ENCODE data around the gene ARL5A.

Gene ARL5A

DNA sequence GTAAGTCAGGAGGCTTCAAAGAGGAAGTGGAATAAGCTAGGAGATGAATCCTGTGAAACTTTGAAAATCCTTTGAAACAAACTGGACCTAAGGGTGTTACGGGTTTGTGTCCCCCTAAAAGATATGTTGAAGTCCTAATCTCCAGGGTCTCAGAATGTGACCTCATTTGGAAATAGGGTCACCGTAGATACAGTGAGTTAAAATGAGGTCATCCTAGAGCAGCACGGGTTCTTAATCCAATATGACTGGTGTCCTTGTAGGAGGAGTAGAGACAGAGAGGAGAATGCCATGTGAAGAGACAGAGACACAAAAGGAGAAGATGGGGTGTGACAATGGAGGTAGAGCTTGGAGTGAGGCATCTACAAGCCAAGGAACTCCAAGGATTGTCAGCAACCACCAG is 67.0 kb downstream of the ARL5A start:
- H3K27me3 ChIP-seq, result no peaks in the 10 kb centered on the region
- H3K9me3 ChIP-seq, result no peaks in the 10 kb centered on the region
- H3K36me3 ChIP-seq, result no peaks in the 10 kb centered on the region
- no peak for TF ChIP-seq Cebpa-rat (IDR thresholded peaks at IDR 0.05)
- H3K4me3 ChIP-seq, result no peak overlapping the region
- no peak overlapping the region for H3K4me2 ChIP-seq
- H3K9ac ChIP-seq, result no peak overlapping the region
- H3K4me1 ChIP-seq, result peaks cover 38% of the 10 kb centered on the region
- H3K27ac ChIP-seq, result no peak overlapping the region
- H4K20me1 ChIP-seq, result no peaks in the 10 kb centered on the region

DNA sequence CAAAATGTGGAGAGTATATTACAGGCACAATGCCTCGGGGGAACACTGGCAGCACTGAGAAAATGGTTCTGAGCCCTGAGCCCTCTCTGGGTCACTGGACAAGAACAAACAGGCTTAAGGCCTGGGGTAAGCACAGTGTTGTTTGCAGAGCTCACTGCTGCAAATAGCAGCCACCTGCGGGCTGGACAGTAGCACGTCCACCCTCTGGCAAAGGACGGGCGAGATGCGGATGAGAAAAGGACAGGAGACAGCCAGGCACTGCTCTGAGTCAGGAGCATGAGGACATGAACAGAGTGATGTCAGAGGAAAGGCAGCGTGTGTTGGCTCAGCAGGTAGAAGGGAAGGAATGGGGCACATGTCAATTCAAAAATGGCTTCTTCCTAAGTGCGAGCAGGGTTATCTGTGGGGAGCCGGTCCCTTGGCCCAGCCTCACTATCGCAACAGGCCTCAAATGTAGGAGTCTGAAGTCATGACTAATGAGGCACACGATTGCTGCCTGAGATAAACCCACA is 68.0 kb downstream of the ARL5A start:
- no peak overlapping the region for H3K27ac ChIP-seq
- no peaks in the 10 kb centered on the region for H3K36me3 ChIP-seq
- H3K4me2 ChIP-seq, result no peak overlapping the region
- peaks cover 28% of the 10 kb centered on the region for H3K4me1 ChIP-seq
- no peaks in the 10 kb centered on the region for H4K20me1 ChIP-seq
- no peak for TF ChIP-seq Cebpa-rat (IDR thresholded peaks at IDR 0.05)
- H3K27me3 ChIP-seq, result no peaks in the 10 kb centered on the region
- H3K9ac ChIP-seq, result no peak overlapping the region
- no peaks in the 10 kb centered on the region for H3K9me3 ChIP-seq
- no peak overlapping the region for H3K4me3 ChIP-seq

DNA sequence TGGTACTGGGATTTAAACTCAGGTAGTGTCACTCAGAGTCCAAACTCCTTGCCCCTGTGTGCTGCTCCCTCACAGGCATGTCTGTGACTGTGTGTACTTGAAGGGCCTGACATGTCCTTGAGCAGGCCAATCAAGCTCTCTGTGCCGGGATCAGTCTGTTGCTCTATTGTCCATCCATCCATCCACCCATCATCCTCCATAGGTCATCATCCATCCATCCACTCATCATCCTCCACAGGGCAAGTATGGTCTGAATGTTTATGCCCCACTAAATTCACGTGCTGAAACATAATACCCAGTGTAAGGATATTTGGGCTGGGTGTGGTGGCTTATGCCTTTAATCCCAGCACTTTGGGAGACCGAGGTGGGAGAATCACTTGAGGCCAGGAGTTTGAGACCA is 69.5 kb downstream of the ARL5A start:
- H3K9me3 ChIP-seq, result no peaks in the 10 kb centered on the region
- no peak overlapping the region for H3K4me2 ChIP-seq
- no peaks in the 10 kb centered on the region for H3K36me3 ChIP-seq
- TF ChIP-seq Cebpa-rat (IDR thresholded peaks at IDR 0.05), result no peak
- H3K9ac ChIP-seq, result no peak overlapping the region
- no peaks in the 10 kb centered on the region for H4K20me1 ChIP-seq
- H3K27ac ChIP-seq, result no peak overlapping the region
- no peak overlapping the region for H3K4me3 ChIP-seq
- peaks cover 16% of the 10 kb centered on the region for H3K4me1 ChIP-seq
- no peaks in the 10 kb centered on the region for H3K27me3 ChIP-seq

- Histone ChIP-seq H3K36me3 (no peaks in the 10 kb centered on the region), H3K4me3 (no peak overlapping the region), H3K9ac (no peak overlapping the region), H3K4me2 (no peak overlapping the region), H3K27ac (no peak overlapping the region), H4K20me1 (no peaks in the 10 kb centered on the region), H3K27me3 (no peaks in the 10 kb centered on the region), H3K4me1 (peaks cover 7% of the 10 kb centered on the region; the same call in 1 of the 2 replicates), H3K9me3 (no peaks in the 10 kb centered on the region)
- no peak for TF ChIP-seq Cebpa-rat (IDR thresholded peaks at IDR 0.05)
Observed at GRCh38 chr2:151757861-151758260, 70.4 kb downstream of the ARL5A start.

GRCh38 chr2:151756820-151757219 is 71.4 kb downstream of the ARL5A start:
- H3K4me1 ChIP-seq, result peaks cover 4% of the 10 kb centered on the region; the same call in 1 of the 2 replicates
- no peaks in the 10 kb centered on the region for H3K27me3 ChIP-seq
- no peak overlapping the region for H3K9ac ChIP-seq
- H3K4me3 ChIP-seq, result no peak overlapping the region
- no peak overlapping the region for H3K27ac ChIP-seq
- no peak overlapping the region for H3K4me2 ChIP-seq
- no peaks in the 10 kb centered on the region for H3K9me3 ChIP-seq
- H3K36me3 ChIP-seq, result no peaks in the 10 kb centered on the region
- no peaks in the 10 kb centered on the region for H4K20me1 ChIP-seq
- no peak for TF ChIP-seq Cebpa-rat (IDR thresholded peaks at IDR 0.05)

GRCh38 chr2:151754253-151754897 is 73.8 kb downstream of the ARL5A start:
- TF ChIP-seq Cebpa-rat (IDR thresholded peaks at IDR 0.05), result no peak
- peaks cover 4% of the 10 kb centered on the region; the same call in 1 of the 2 replicates for H3K4me1 ChIP-seq
- H3K4me3 ChIP-seq, result no peak overlapping the region
- H3K9ac ChIP-seq, result no peak overlapping the region
- no peaks in the 10 kb centered on the region for H3K9me3 ChIP-seq
- no peaks in the 10 kb centered on the region for H3K36me3 ChIP-seq
- H3K4me2 ChIP-seq, result no peak overlapping the region
- H3K27me3 ChIP-seq, result no peaks in the 10 kb centered on the region
- H3K27ac ChIP-seq, result no peak overlapping the region
- H4K20me1 ChIP-seq, result no peaks in the 10 kb centered on the region

DNA sequence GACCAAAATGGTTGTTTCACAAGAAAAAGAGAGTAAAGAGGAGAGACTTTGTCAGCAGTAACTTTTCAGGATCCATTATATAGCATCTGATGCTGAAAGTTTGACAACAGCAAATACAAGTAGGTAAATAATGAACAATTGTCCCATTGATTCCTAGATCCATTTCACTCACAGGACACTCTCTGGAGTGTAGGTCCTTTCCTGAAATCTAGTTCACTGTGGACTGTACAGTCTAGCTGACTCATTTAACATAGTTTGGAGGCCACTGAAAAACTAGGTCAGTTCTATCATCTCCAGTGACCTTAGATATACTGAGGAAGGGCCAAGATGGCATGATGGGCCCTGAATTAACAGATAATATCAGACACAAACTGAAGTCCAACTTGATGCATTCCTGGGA is 74.7 kb downstream of the ARL5A start:
- Histone ChIP-seq H3K9me3 (no peaks in the 10 kb centered on the region), H3K27me3 (no peaks in the 10 kb centered on the region), H3K4me3 (no peak overlapping the region), H4K20me1 (no peaks in the 10 kb centered on the region), H3K27ac (no peak overlapping the region), H3K4me2 (no peak overlapping the region), H3K9ac (no peak overlapping the region), H3K4me1 (peaks cover 4% of the 10 kb centered on the region; the same call in 1 of the 2 replicates), H3K36me3 (no peaks in the 10 kb centered on the region)
- TF ChIP-seq Cebpa-rat (IDR thresholded peaks at IDR 0.05), result no peak
